Measurements from ENCODE around the gene MAST1.

DNA sequence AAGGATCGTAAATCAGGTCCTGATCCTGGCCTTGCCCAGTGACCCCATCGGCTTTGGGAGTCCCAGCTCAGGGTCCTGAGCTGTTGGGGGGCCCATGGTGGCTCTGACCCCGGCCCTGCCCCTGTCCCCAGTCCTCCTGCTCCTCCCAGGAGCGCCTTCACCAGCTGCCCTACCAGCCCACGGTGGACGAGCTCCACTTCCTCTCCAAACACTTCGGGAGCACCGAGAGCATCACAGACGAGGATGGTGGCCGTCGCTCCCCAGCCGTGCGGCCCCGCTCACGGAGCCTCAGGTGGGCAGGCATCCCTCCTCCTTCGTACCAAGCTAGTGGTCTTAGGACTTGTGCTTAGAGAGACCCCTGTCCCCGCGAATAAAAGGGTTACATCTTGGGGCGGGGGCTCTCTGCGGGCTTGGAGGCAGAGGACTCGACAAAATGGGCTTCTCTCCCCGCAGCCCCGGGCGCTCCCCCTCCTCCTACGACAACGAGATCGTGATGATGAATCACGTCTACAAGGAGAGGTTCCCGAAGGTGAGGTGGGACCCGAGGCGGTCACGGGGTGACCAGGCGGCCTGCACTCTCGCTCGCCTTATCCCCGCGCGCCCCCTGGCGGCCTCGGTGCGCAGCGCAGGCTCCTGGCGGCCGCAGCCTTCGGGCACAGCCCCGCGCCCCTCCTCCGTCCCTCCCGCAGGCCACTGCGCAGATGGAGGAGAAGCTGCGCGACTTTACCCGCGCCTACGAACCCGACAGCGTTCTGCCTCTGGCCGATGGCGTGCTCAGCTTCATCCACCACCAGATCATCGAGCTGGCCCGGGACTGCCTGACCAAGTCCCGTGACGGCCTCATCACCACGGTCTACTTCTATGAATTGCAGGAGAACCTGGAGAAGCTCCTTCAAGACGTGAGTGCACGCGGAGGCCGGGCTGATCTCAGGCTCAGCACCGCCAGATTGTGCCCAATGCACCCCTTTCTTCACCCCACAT, 9.1 kb downstream of the MAST1 start:
- TF ChIP-seq CTCF (IDR thresholded peaks at IDR 0.05) (peak; percentile 96 to 100 (median 97)), POLR2A (IDR thresholded peaks at IDR 0.05) (no peak), POLR2AphosphoS5 (IDR thresholded peaks at IDR 0.05; ENCODE audit: insufficient read depth in 1 of 2, low read depth in 1 of 2) (peak; percentile 52 to 57)
